ENCODE data around the gene SPDYE1. TPM values are rescaled to one million over a fixed set of nuclear protein-coding genes. Genes with fewer than 3 reads are reported as not detected.

Gene SPDYE1
- total and polyA plus RNA-seq, 9 donors: 0.02 to 0.17 (median 0.11) TPM; not detected in 5

GRCh38 chr7:44046321-44047061, 48.8 kb downstream of the SPDYE1 start:
- no peak overlapping the region for H3K27ac ChIP-seq
- TF ChIP-seq, protein P1, sequence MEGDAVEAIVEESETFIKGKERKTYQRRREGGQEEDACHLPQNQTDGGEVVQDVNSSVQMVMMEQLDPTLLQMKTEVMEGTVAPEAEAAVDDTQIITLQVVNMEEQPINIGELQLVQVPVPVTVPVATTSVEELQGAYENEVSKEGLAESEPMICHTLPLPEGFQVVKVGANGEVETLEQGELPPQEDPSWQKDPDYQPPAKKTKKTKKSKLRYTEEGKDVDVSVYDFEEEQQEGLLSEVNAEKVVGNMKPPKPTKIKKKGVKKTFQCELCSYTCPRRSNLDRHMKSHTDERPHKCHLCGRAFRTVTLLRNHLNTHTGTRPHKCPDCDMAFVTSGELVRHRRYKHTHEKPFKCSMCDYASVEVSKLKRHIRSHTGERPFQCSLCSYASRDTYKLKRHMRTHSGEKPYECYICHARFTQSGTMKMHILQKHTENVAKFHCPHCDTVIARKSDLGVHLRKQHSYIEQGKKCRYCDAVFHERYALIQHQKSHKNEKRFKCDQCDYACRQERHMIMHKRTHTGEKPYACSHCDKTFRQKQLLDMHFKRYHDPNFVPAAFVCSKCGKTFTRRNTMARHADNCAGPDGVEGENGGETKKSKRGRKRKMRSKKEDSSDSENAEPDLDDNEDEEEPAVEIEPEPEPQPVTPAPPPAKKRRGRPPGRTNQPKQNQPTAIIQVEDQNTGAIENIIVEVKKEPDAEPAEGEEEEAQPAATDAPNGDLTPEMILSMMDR (IDR thresholded peaks at IDR 0.05): no peak
- TF ChIP-seq POLR2A (IDR thresholded peaks at IDR 0.05) (no peak), EP300 (IDR thresholded peaks at IDR 0.05) (no peak)
- no peak overlapping the region for H3K4me3 ChIP-seq
- 81 to 88% (median 86%) methylated on average over 8 of the region's 8 CpGs for WGBS, 3 donors
- intact Hi-C loops (cut with DNase I): no loop called here
- no peaks in the 10 kb centered on the region for H3K27me3 ChIP-seq
- no peaks in the 10 kb centered on the region for H3K9me3 ChIP-seq
- H3K4me1 ChIP-seq (ENCODE audit: insufficient read depth): peaks cover 10% of the 10 kb centered on the region
- H3K36me3 ChIP-seq: no peaks in the 10 kb centered on the region
- DNase-seq: peak in 1 of 5 donors; percentile 9

DNA sequence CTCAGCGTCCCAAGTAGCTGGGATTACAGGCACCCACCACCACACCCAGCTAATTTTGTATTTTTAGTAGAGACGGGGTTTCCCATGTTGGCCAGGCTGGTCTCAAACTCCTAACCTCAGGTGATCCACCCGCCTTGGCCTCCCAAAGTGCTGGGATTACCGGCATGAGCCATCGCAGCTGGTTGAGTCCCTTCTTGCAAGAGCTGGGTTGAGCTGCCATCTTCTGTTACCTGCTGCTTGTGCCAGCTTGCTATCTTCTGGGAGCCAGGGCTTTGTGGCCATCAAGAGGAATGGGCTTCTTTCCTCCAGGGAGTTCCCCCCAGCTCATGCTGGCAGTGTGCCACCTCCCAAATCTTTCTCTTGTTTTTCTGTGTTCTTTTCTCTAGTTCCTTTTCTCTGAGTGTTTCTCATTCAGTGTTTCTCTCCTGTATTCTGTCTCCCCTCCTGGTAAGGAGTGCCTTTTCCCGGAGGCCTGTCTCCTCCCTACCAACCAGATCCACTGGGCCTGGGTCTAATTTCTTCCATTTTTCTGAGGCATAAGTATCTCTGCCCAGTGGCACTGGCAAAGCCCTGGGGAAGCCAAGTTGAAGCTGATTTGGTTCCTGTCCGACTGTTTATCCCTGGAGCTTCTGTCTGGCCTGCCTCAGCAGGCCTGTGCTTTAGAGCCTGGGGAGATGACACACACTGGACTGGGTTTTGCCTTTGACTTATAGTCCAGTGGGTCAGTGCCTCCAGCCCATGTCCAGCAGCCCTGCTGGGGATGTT, 50.5 kb downstream of the SPDYE1 start:
- Histone ChIP-seq H3K27ac (no peak overlapping the region), H3K4me3 (no peak overlapping the region), H3K36me3 (no peaks in the 10 kb centered on the region), H3K9me3 (no peaks in the 10 kb centered on the region), H3K4me1 (ENCODE audit: insufficient read depth) (peaks cover 10% of the 10 kb centered on the region), H3K27me3 (no peaks in the 10 kb centered on the region)
- peak in 3 of 5 donors; percentile 10 to 18 (median 16) for DNase-seq
- intact Hi-C loops (cut with DNase I): no loop called here
- 86 to 91% (median 90%) methylated on average over 7 of the region's 7 CpGs for WGBS, 3 donors
- TF ChIP-seq EP300 (IDR thresholded peaks at IDR 0.05) (no peak), POLR2A (IDR thresholded peaks at IDR 0.05) (no peak)
- TF ChIP-seq, protein P1 (IDR thresholded peaks at IDR 0.05): no peak

DNA sequence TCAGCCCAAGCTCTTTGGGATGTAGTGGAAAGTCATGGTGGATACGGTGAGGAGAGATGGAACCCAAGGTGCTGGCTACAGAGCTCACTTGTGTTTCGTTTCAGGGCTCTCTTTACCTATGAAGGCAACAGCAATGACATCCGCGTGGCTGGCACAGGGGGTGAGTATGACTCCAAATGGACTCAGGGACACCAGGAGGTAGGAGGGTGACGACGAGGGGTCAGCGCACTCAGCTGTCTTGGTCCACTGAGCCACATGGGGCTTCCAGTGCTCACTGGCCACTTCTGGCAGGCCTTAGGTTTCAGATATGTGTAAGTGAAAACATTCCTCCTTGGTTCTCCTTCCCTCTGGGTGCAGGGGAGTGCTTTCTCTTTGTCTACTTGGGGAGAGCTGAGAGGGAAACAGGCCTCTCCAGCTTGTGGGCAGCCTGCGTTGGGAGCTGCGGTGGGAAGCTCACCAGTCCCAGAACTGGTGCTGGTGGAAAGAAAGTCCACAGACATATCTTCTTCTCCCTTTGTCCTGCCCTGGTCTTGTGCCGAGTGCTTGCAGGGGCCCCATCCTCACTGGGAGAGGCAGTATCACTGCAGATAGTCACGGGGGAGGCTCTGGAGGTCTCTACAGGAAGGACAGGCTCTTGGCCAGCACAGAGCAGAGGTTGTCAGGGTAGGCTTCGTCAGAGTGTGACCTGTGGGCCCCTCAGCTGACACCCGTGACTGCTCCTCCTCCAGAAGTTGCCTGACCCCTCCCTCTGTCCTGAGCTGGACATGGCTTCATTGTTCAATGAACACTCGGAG, 52.6 kb downstream of the SPDYE1 start:
- H3K4me1 ChIP-seq (ENCODE audit: insufficient read depth): peaks cover 4% of the 10 kb centered on the region
- H3K27me3 ChIP-seq: no peaks in the 10 kb centered on the region
- TF ChIP-seq EP300 (IDR thresholded peaks at IDR 0.05) (no peak), POLR2A (IDR thresholded peaks at IDR 0.05) (no peak)
- TF ChIP-seq, protein P1 (IDR thresholded peaks at IDR 0.05): no peak
- no peaks in the 10 kb centered on the region for H3K36me3 ChIP-seq
- no peak overlapping the region for H3K27ac ChIP-seq
- no peak overlapping the region for H3K4me3 ChIP-seq
- DNase-seq: peak in 2 of 5 donors; percentile 14 to 30
- intact Hi-C loops (cut with DNase I): loop anchor here in 1 of 4 donors (10.0 kb wide), 1 partner anchor 144 kb away; no protein-coding TSS in a partner anchor
- H3K9me3 ChIP-seq: no peaks in the 10 kb centered on the region
- WGBS, 3 donors: 86 to 89% (median 87%) methylated on average over 14 of the region's 14 CpGs

- intact Hi-C loops (cut with DNase I): loop anchor here in 1 of 4 donors (10.0 kb wide), 1 partner anchor 144 kb away; no protein-coding TSS in a partner anchor
- no peaks in the 10 kb centered on the region for H3K36me3 ChIP-seq
- peak in 2 of 5 donors; percentile 4 to 9 for DNase-seq
- TF ChIP-seq EP300 (IDR thresholded peaks at IDR 0.05) (no peak), POLR2A (IDR thresholded peaks at IDR 0.05) (no peak)
- TF ChIP-seq, protein P1 (IDR thresholded peaks at IDR 0.05): no peak
- 78 to 85% (median 83%) methylated on average over 8 of the region's 8 CpGs for WGBS, 3 donors
- H3K4me1 ChIP-seq (ENCODE audit: insufficient read depth): no peaks in the 10 kb centered on the region
- H3K27ac ChIP-seq: no peak overlapping the region
- H3K4me3 ChIP-seq: no peak overlapping the region
- no peaks in the 10 kb centered on the region for H3K9me3 ChIP-seq
- H3K27me3 ChIP-seq: no peaks in the 10 kb centered on the region
Observed at GRCh38 chr7:44050915-44051560, 53.3 kb downstream of the SPDYE1 start.

Measured in ovary (tissue), 9 donors.